Inferior parietal cortex (tissue), 1 donor: ENCODE results near the gene PCDHGC5.

Experiments used
- DNase-seq: peaks from one replicate; pipeline ENCODE4 v3.0.0-alpha.2; 2016; ENCODE audit errors: extremely low spot score

PCDHGC5 gene

GRCh38 chr5:141529873-141530272 is 41.0 kb downstream of the PCDHGC5 start:
- no peak for DNase-seq

- no peak for DNase-seq
Observed at GRCh38 chr5:141532726-141533125, 43.8 kb downstream of the PCDHGC5 start.

- no peak for DNase-seq
Observed at GRCh38 chr5:141533897-141534296, 45.0 kb downstream of the PCDHGC5 start.

DNA sequence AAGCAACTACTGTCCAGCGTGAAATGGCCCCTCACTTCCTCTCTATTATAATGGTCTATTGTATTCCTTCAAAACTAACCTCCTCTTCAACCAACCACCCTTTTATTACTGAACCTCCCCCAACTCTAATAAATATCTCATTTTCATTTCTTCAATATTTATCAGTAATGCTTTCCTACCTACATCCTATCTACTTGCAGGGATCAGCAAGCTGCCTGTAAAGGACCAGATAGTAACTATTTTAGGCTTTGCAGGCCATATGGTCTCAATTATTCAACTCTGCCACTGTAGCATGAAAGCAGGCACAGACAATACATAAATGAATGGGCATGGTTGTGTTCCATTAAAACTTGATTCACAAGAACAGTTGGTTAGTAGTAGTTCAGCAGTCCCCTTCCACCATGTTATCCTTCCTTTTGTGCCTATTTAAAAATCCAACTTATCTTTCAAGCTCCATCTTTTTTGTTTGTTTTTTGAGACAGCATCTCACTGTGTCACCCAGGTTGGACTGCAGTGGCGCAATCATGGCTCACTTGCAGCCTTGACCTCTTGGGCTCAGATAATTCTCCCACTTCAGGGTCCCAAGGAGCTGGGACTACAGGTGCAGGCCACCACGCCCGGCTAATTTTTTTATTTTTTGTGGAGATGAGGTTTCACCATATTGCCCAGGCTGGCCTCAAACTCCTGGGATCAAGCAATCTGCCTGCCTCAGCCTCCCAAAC is 45.8 kb downstream of the PCDHGC5 start:
- DNase-seq: no peak
